ENCODE measurements around the gene RFX2. TPM values are rescaled to one million over a fixed set of nuclear protein-coding genes. Genes with fewer than 3 reads are reported as not detected.
A peak's percentile ranks its signal among the peaks of the same experiment; 100 is the strongest.

RFX2 gene
- total and polyA plus RNA-seq, 9 donors: 5.2 to 17.6 (median 9.4) TPM

- no peak overlapping the region for H3K27ac ChIP-seq (ENCODE audit: low read length)
- H3K4me3 ChIP-seq (ENCODE audit: low read length): no peak overlapping the region
- H3K36me3 ChIP-seq (ENCODE audit: control insufficient read depth, insufficient read depth, low read length): peaks cover 3% of the 10 kb centered on the region
- DNase-seq: no peak
- no peaks in the 10 kb centered on the region for H3K9me3 ChIP-seq (replicated peaks; ENCODE audit: control insufficient read depth, low read depth, low read length)
- H3K4me1 ChIP-seq (ENCODE audit: control insufficient read depth, insufficient read depth, low read length): peaks cover 49% of the 10 kb centered on the region
- 86% methylated on average over 5 of the region's 12 CpGs for WGBS (ENCODE audit: insufficient coverage)
- no peaks in the 10 kb centered on the region for H3K27me3 ChIP-seq (ENCODE audit: control insufficient read depth, insufficient read depth, low read length)
Observed at GRCh38 chr19:5956728-5957127, 153.6 kb downstream of the RFX2 start.

GRCh38 chr19:5956323-5956722 lies 154.0 kb downstream of the RFX2 start:
- WGBS (ENCODE audit: insufficient coverage): no CpG with 5 or more reads among the region's 3 CpGs
- DNase-seq: no peak
- Histone ChIP-seq H3K27ac (ENCODE audit: low read length) (no peak overlapping the region), H3K27me3 (ENCODE audit: control insufficient read depth, insufficient read depth, low read length) (no peaks in the 10 kb centered on the region), H3K4me1 (ENCODE audit: control insufficient read depth, insufficient read depth, low read length) (peaks cover 51% of the 10 kb centered on the region), H3K4me3 (ENCODE audit: low read length) (no peak overlapping the region), H3K9me3 (replicated peaks; ENCODE audit: control insufficient read depth, low read depth, low read length) (no peaks in the 10 kb centered on the region), H3K36me3 (ENCODE audit: control insufficient read depth, insufficient read depth, low read length) (peaks cover 3% of the 10 kb centered on the region)

GRCh38 chr19:5955636-5955935 lies 154.7 kb downstream of the RFX2 start:
- DNase-seq: no peak
- Histone ChIP-seq H3K27me3 (ENCODE audit: control insufficient read depth, insufficient read depth, low read length) (no peaks in the 10 kb centered on the region), H3K4me3 (ENCODE audit: low read length) (no peak overlapping the region), H3K27ac (ENCODE audit: low read length) (no peak overlapping the region), H3K36me3 (ENCODE audit: control insufficient read depth, insufficient read depth, low read length) (peaks cover 10% of the 10 kb centered on the region), H3K4me1 (ENCODE audit: control insufficient read depth, insufficient read depth, low read length) (peaks cover 51% of the 10 kb centered on the region), H3K9me3 (replicated peaks; ENCODE audit: control insufficient read depth, low read depth, low read length) (no peaks in the 10 kb centered on the region)
- WGBS (ENCODE audit: insufficient coverage): no CpG with 5 or more reads among the region's 3 CpGs

GRCh38 chr19:5954293-5954692 lies 156.0 kb downstream of the RFX2 start:
- H3K4me1 ChIP-seq (ENCODE audit: control insufficient read depth, insufficient read depth, low read length): peaks cover 41% of the 10 kb centered on the region
- H3K4me3 ChIP-seq (ENCODE audit: low read length): no peak overlapping the region
- no peaks in the 10 kb centered on the region for H3K9me3 ChIP-seq (replicated peaks; ENCODE audit: control insufficient read depth, low read depth, low read length)
- 58% methylated on average over 5 of the region's 6 CpGs for WGBS (ENCODE audit: insufficient coverage)
- no peak for DNase-seq
- H3K27ac ChIP-seq (ENCODE audit: low read length): peak overlapping the region; percentile 4
- no peaks in the 10 kb centered on the region for H3K27me3 ChIP-seq (ENCODE audit: control insufficient read depth, insufficient read depth, low read length)
- H3K36me3 ChIP-seq (ENCODE audit: control insufficient read depth, insufficient read depth, low read length): peaks cover 19% of the 10 kb centered on the region

GRCh38 chr19:5953680-5954213 lies 156.6 kb downstream of the RFX2 start:
- H3K27ac ChIP-seq (ENCODE audit: low read length): no peak overlapping the region
- no peaks in the 10 kb centered on the region for H3K27me3 ChIP-seq (ENCODE audit: control insufficient read depth, insufficient read depth, low read length)
- H3K36me3 ChIP-seq (ENCODE audit: control insufficient read depth, insufficient read depth, low read length): peaks cover 23% of the 10 kb centered on the region
- peaks cover 39% of the 10 kb centered on the region for H3K4me1 ChIP-seq (ENCODE audit: control insufficient read depth, insufficient read depth, low read length)
- no peak for DNase-seq
- WGBS (ENCODE audit: insufficient coverage): 76% methylated on average over 13 of the region's 17 CpGs
- H3K4me3 ChIP-seq (ENCODE audit: low read length): no peak overlapping the region
- no peaks in the 10 kb centered on the region for H3K9me3 ChIP-seq (replicated peaks; ENCODE audit: control insufficient read depth, low read depth, low read length)

GRCh38 chr19:5953030-5953589 lies 157.2 kb downstream of the RFX2 start:
- Histone ChIP-seq H3K36me3 (ENCODE audit: control insufficient read depth, insufficient read depth, low read length) (peaks cover 23% of the 10 kb centered on the region), H3K4me3 (ENCODE audit: low read length) (no peak overlapping the region), H3K4me1 (ENCODE audit: control insufficient read depth, insufficient read depth, low read length) (peaks cover 43% of the 10 kb centered on the region), H3K27me3 (ENCODE audit: control insufficient read depth, insufficient read depth, low read length) (no peaks in the 10 kb centered on the region), H3K9me3 (replicated peaks; ENCODE audit: control insufficient read depth, low read depth, low read length) (no peaks in the 10 kb centered on the region), H3K27ac (ENCODE audit: low read length) (no peak overlapping the region)
- 57% methylated on average over 1 of the region's 5 CpGs for WGBS (ENCODE audit: insufficient coverage)
- no peak for DNase-seq

- 38% methylated on average over 2 of the region's 18 CpGs for WGBS (ENCODE audit: insufficient coverage)
- H3K36me3 ChIP-seq (ENCODE audit: control insufficient read depth, insufficient read depth, low read length): peaks cover 27% of the 10 kb centered on the region
- H3K27me3 ChIP-seq (ENCODE audit: control insufficient read depth, insufficient read depth, low read length): no peaks in the 10 kb centered on the region
- H3K27ac ChIP-seq (ENCODE audit: low read length): no peak overlapping the region
- peak; percentile 31 for DNase-seq
- no peak overlapping the region for H3K4me3 ChIP-seq (ENCODE audit: low read length)
- peaks cover 50% of the 10 kb centered on the region for H3K4me1 ChIP-seq (ENCODE audit: control insufficient read depth, insufficient read depth, low read length)
- H3K9me3 ChIP-seq (replicated peaks; ENCODE audit: control insufficient read depth, low read depth, low read length): no peaks in the 10 kb centered on the region
Observed at GRCh38 chr19:5952193-5953029, 157.9 kb downstream of the RFX2 start.

- DNase-seq: peak; percentile 51
- Histone ChIP-seq H3K36me3 (ENCODE audit: control insufficient read depth, insufficient read depth, low read length) (peaks cover 26% of the 10 kb centered on the region), H3K9me3 (replicated peaks; ENCODE audit: control insufficient read depth, low read depth, low read length) (no peaks in the 10 kb centered on the region), H3K4me3 (ENCODE audit: low read length) (no peak overlapping the region), H3K27me3 (ENCODE audit: control insufficient read depth, insufficient read depth, low read length) (no peaks in the 10 kb centered on the region), H3K27ac (ENCODE audit: low read length) (peak overlapping the region; percentile 17), H3K4me1 (ENCODE audit: control insufficient read depth, insufficient read depth, low read length) (peaks cover 58% of the 10 kb centered on the region)
- WGBS (ENCODE audit: insufficient coverage): 34% methylated on average over 19 of the region's 19 CpGs
Observed at GRCh38 chr19:5951338-5951861, 158.9 kb downstream of the RFX2 start.

GRCh38 chr19:5950741-5951140 lies 159.6 kb downstream of the RFX2 start:
- Histone ChIP-seq H3K4me1 (ENCODE audit: control insufficient read depth, insufficient read depth, low read length) (peaks cover 60% of the 10 kb centered on the region), H3K4me3 (ENCODE audit: low read length) (no peak overlapping the region), H3K9me3 (replicated peaks; ENCODE audit: control insufficient read depth, low read depth, low read length) (no peaks in the 10 kb centered on the region), H3K36me3 (ENCODE audit: control insufficient read depth, insufficient read depth, low read length) (peaks cover 31% of the 10 kb centered on the region), H3K27ac (ENCODE audit: low read length) (no peak overlapping the region), H3K27me3 (ENCODE audit: control insufficient read depth, insufficient read depth, low read length) (no peaks in the 10 kb centered on the region)
- no peak for DNase-seq
- WGBS (ENCODE audit: insufficient coverage): no CpG with 5 or more reads among the region's 3 CpGs

GRCh38 chr19:5949792-5950305 lies 160.5 kb downstream of the RFX2 start:
- Histone ChIP-seq H3K4me3 (ENCODE audit: low read length) (no peak overlapping the region), H3K4me1 (ENCODE audit: control insufficient read depth, insufficient read depth, low read length) (peaks cover 60% of the 10 kb centered on the region), H3K9me3 (replicated peaks; ENCODE audit: control insufficient read depth, low read depth, low read length) (no peaks in the 10 kb centered on the region), H3K36me3 (ENCODE audit: control insufficient read depth, insufficient read depth, low read length) (peaks cover 36% of the 10 kb centered on the region), H3K27me3 (ENCODE audit: control insufficient read depth, insufficient read depth, low read length) (no peaks in the 10 kb centered on the region), H3K27ac (ENCODE audit: low read length) (no peak overlapping the region)
- no peak for DNase-seq
- WGBS (ENCODE audit: insufficient coverage): 49% methylated on average over 10 of the region's 13 CpGs
